K562 (cell line): ENCODE results near the gene FOXO3. TPM values are rescaled to one million over a fixed set of nuclear protein-coding genes. Genes with fewer than 3 reads are reported as not detected.

ENCODE experiments used
- ATAC-seq: fragments of 200-7000 bp; cut with Tn5 transposase; 3 replicates; pipeline ENCODE4 v1.9.1; 2020; ENCODE audit warnings: moderate library complexity
- BruUV-seq: library from RNA; stranded (reverse); fragments of 400-500 nt; replicated peaks from 2 replicates; lab custom pipeline; 2021; lab: Mats Ljungman, UMichigan
- CTCF ChIA-PET: fragments of 300-600 bp; formaldehyde crosslinking; extraction: SDS; loops from one replicate; lab custom pipeline; 2021; ENCODE audit warnings: low intra/inter-chr PET ratio; lab: Yijun Ruan, JAX
- POLR2A ChIA-PET: fragments of 300-600, 350-650 bp; sonication (Branson Sonifier 250); formaldehyde crosslinking; extraction: SDS; loops from one replicate; lab custom pipeline; 2021; ENCODE audit warnings: antibody characterized with exemption, inconsistent platforms; lab: Yijun Ruan, JAX
- DNase-seq, 4 experiments: peaks; one replicate each; pipeline versions ENCODE4 v3.0.0 to v3.0.0-alpha.2; 2011 to 2018; ENCODE audit warnings: low spot score in 3 of 4, mixed read lengths in 3 of 4; ENCODE audit errors: extremely low read depth in 1 of 4
- FAIRE-seq: peaks from 2 replicates; lab custom pipeline; 2011; peaks lifted over from hg19 to GRCh38; lab: Jason Lieb, UNC
- H2AFZ ChIP-seq: 2 replicates; pipeline ENCODE4 v1.6.0; 2011; ENCODE audit warnings: low read depth, low read length, control low read depth, inconsistent platforms
- H3K27ac ChIP-seq: fragments of 200-600 bp; 3 replicates; pipeline ENCODE4 v1.8.0; 2011; ENCODE audit warnings: low read depth, mild to moderate bottlenecking, control low read depth, inconsistent platforms, low read length, moderate library complexity, mixed read lengths; ENCODE audit errors: extremely low read depth
- H3K27me3 ChIP-seq, 2 experiments: fragments of 300-600 bp in 1 of 2; 2 replicates in 1 of 2; 3 replicates in 1 of 2; pipeline versions ENCODE4 v1.6.0 to v1.8.0; 2011; ENCODE audit warnings: inconsistent platforms in 2 of 2, low read length in 2 of 2, mild to moderate bottlenecking in 1 of 2, mixed read lengths in 1 of 2, moderate library complexity in 1 of 2; ENCODE audit not compliant: control insufficient read depth in 2 of 2, insufficient read depth in 2 of 2
- H3K36me3 ChIP-seq: fragments of 300-600 bp; 3 replicates; pipeline ENCODE4 v1.8.0; 2011; ENCODE audit warnings: mild to moderate bottlenecking, low read length, inconsistent platforms; ENCODE audit not compliant: control insufficient read depth, insufficient read depth
- H3K4me1 ChIP-seq, 2 experiments: fragments of 200-600 bp in 1 of 2; replicated peaks in 1 of 2; 2 replicates in 1 of 2; 3 replicates in 1 of 2; pipeline versions ENCODE4 v1.5.1 to v1.8.0; 2011; ENCODE audit warnings: inconsistent platforms in 2 of 2, low read length in 2 of 2, mild to moderate bottlenecking in 1 of 2, mixed read lengths in 1 of 2, moderate library complexity in 1 of 2; ENCODE audit not compliant: control insufficient read depth in 2 of 2, insufficient read depth in 2 of 2
- H3K4me2 ChIP-seq: 2 replicates; pipeline ENCODE4 v1.6.1; 2011; ENCODE audit warnings: low read length, control low read depth, inconsistent platforms, mixed read lengths; ENCODE audit not compliant: insufficient read depth
- H3K4me3 ChIP-seq: fragments of 200-600 bp; sonication (generic), shearing (Covaris generic); 2 replicates; pipeline ENCODE4 v1.5.1; 2016; ENCODE audit warnings: control low read depth, inconsistent platforms
- H3K79me2 ChIP-seq: fragments of 200-600 bp; 3 replicates; pipeline ENCODE4 v1.8.0; 2011; ENCODE audit warnings: low read length, inconsistent platforms; ENCODE audit not compliant: control insufficient read depth, insufficient read depth
- H3K9ac ChIP-seq, 2 experiments: 2 replicates each; pipeline versions ENCODE4 v1.6.0 to v1.6.1; 2011; ENCODE audit warnings: low read depth in 2 of 2, low read length in 2 of 2, control low read depth in 1 of 2, inconsistent platforms in 1 of 2, mild to moderate bottlenecking in 1 of 2, mixed read lengths in 1 of 2; ENCODE audit not compliant: insufficient read depth in 1 of 2
- H3K9me1 ChIP-seq: one replicate; pipeline ENCODE4 v1.6.0; 2011; ENCODE audit warnings: inconsistent platforms, mild to moderate bottlenecking, low read length, moderate library complexity; ENCODE audit not compliant: control insufficient read depth, insufficient read depth
- H3K9me3 ChIP-seq: replicated peaks from 2 replicates; pipeline ENCODE4 v1.5.1; 2011; ENCODE audit warnings: low read depth, low read length, inconsistent platforms; ENCODE audit not compliant: control insufficient read depth, insufficient read depth
- H4K20me1 ChIP-seq: replicated peaks from 2 replicates; pipeline ENCODE4 v1.6.1; 2011; ENCODE audit warnings: low read length, inconsistent platforms, mixed read lengths; ENCODE audit not compliant: control insufficient read depth, insufficient read depth
- CHCHD3 ChIP-seq: fragments of 250-450 bp; sonication (Bioruptor Pico); IDR thresholded peaks from 2 replicates; pipeline ENCODE4 v2.1.2; 2022; ENCODE audit warnings: mild to moderate bottlenecking
- KDM4B ChIP-seq, 2 experiments: fragments of 450-650 bp in 1 of 2; sonication (generic) in 1 of 2; IDR thresholded peaks; 2 replicates each; pipeline ENCODE4 v1.6.1; 2016 to 2017; ENCODE audit warnings: borderline replicate concordance in 2 of 2, antibody characterized with exemption in 1 of 2, low read depth in 1 of 2, mild to moderate bottlenecking in 1 of 2
- NCOA1 ChIP-seq: fragments of 450-650 bp; IDR thresholded peaks from 2 replicates; pipeline ENCODE4 v1.6.1; 2016; ENCODE audit warnings: low read depth
- TAF7 ChIP-seq: fragments of 450-650 bp; IDR thresholded peaks from 2 replicates; pipeline ENCODE4 v1.6.1; 2016; ENCODE audit warnings: missing genetic modification characterization, missing compliant biosample characterization
- TCF7L2 ChIP-seq: fragments of 150-350 bp; IDR thresholded peaks from 2 replicates; pipeline ENCODE4 v1.6.1; 2016; ENCODE audit warnings: low read depth, mild to moderate bottlenecking, low read length, moderate library complexity
- ZZZ3 ChIP-seq: fragments of 450-650 bp; IDR thresholded peaks from 2 replicates; pipeline ENCODE4 v1.6.1; 2016; ENCODE audit warnings: antibody characterized with exemption, mild to moderate bottlenecking, moderate library complexity
- WGBS: fragments of 100-300 bp; shearing (Covaris generic); methylation state at CpG from one replicate; pipeline ENCODE4 v1.1.6; 2016; ENCODE audit warnings: low coverage, mixed read lengths; ENCODE audit not compliant: insufficient coverage; ENCODE audit errors: missing lambda C conversion rate; 5-methylcytosine and 5-hydroxymethylcytosine counted together
- in situ Hi-C: fragments of 300-500 bp; cut with MboI; formaldehyde crosslinking; loops from 4 replicates; pipeline ENCODE4 v1.15.0; 2018; ENCODE audit warnings: inconsistent platforms, mixed read lengths
- intact Hi-C: fragments of 100-400 bp; cut with micrococcal nuclease; formaldehyde crosslinking; loops from 2 replicates; pipeline ENCODE4 v1.14.2; 2022
- polyA plus RNA-seq, 8 experiments: library from polyadenylated mRNA; depleted of rRNA in 4 of 8; stranded (reverse) in 5 of 8; unstranded in 3 of 8; fragments of >200 nt; fragmentation: Nextera tagmentation in 2 of 8; fragmentation: Illumina TruSeq in 1 of 8; extraction: Ambion mirVana in 2 of 8; extraction: Trizol in 1 of 8; gene quantifications; 2 replicates each; pipeline versions ENCODE4 v1.2.1 to v1.2.3, GENCODE V29; 2011 to 2014; ENCODE audit warnings: inconsistent platforms in 1 of 8, missing spikeins in 1 of 8
- total RNA-seq, 7 experiments: library from RNA; depleted of rRNA in 6 of 7; stranded (reverse); fragments of >200 nt in 6 of 7; fragmentation: Illumina TruSeq in 2 of 7; extraction: Trizol in 2 of 7; gene quantifications; 2 replicates each; pipeline versions ENCODE4 v1.2.1 to v1.2.3, GENCODE V29; 2011 to 2021; ENCODE audit warnings: low replicate concordance in 1 of 7
- TF ChIP-seq, protein P1 (sequence below): IDR thresholded peaks from 2 replicates; pipeline ENCODE4 v1.6.1; 2016; ENCODE audit warnings: missing genetic modification characterization, missing compliant biosample characterization
- TF ChIP-seq, protein P2 (sequence below): fragments of 250-450 bp; sonication (Bioruptor Pico); IDR thresholded peaks from 2 replicates; pipeline ENCODE4 v1.8.0; 2021; ENCODE audit warnings: moderate library complexity, mild to moderate bottlenecking, inconsistent platforms
- TF ChIP-seq, protein P3 (sequence below): sonication (generic); formaldehyde crosslinking; IDR thresholded peaks from 2 replicates; pipeline ENCODE4 v1.8.0; 2022; ENCODE audit warnings: mild to moderate bottlenecking, missing genetic modification reagents
- TF ChIP-seq, protein P4 (sequence below), 2 experiments: fragments of 450-650 bp; IDR thresholded peaks; 2 replicates each; pipeline ENCODE4 v1.6.1; 2016; ENCODE audit warnings: mild to moderate bottlenecking in 2 of 2, borderline replicate concordance in 1 of 2, low read depth in 1 of 2, moderate library complexity in 1 of 2

FOXO3 gene
- total and polyA plus RNA-seq, 9 of the 15 experiments (the other 6 are each of a cell fraction or from before 2014, with no cell fraction given): 3.0 to 14.6 (median 6.0) TPM

DNA sequence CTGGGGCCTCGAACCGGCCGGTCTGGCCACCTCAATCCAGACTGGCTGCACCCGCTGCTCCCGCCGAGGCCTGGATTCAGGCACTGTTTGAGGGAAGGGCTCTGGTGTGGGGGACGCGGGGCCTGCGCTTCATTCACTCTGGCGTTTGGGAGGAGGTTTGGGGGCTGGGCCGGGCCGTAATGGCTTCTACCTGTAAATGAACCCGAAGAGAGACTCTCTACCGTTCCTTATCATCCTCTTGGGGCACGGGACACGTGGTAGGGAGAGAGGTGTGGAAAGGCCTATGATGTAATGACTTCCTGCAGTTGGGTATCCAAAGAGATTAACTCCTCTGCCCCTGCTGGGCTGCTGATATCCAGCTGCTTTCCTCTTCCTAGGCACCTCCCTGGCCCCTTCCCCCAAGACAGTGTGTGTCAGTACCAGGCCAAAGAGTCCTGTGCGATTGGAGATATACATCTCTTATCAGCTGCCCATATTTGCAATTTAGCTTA, 1.8 kb downstream of the FOXO3 start:
- CTCF ChIA-PET: no interaction called here
- Histone ChIP-seq H2AFZ (peak overlapping the region; percentile 36; the same call in 1 of the 2 replicates), H4K20me1 (peaks cover 22% of the 10 kb centered on the region), H3K9ac (peak overlapping the region; percentile 34 to 49; a peak in 3 of 4 replicates), H3K4me2 (peak overlapping the region; percentile 67), H3K4me1 (peaks cover 35 to 38% of the 10 kb centered on the region in 2 experiments), H3K9me1 (no peaks in the 10 kb centered on the region), H3K4me3 (peak overlapping the region; percentile 6; the same call in 1 of the 2 replicates), H3K9me3 (no peaks in the 10 kb centered on the region), H3K27ac (peak overlapping the region; percentile 33; the same call in 2 of the 3 replicates), H3K36me3 (peaks cover 10% of the 10 kb centered on the region; the same call in 2 of the 3 replicates), H3K27me3 (no peaks in the 10 kb centered on the region), H3K79me2 (peaks cover 40% of the 10 kb centered on the region)
- peak; percentile 14 for ATAC-seq
- in situ Hi-C loops: no loop called here
- WGBS: 9% methylated on average over 12 of the region's 17 CpGs
- intact Hi-C loops: loop anchor here (2.0 to 5.0 kb wide), 3 partner anchors 36 to 220 kb away; no protein-coding TSS in a partner anchor
- DNase-seq: peak; percentile 33 to 89 (median 52)
- POLR2A ChIA-PET: interaction anchor here (0.5 to 0.6 kb wide), 4 partner anchors 13 to 284 kb away, joined by 3 to 4 read pairs (median 3); no protein-coding TSS in a partner anchor
- no TSS peak for BruUV-seq
- FAIRE-seq: peak; percentile 79
- TF ChIP-seq NCOA1 (peak; percentile 48; the same call in 1 of the 2 replicates), CHCHD3 (CRISPR knock-in tag) (no peak), TAF7 (tag) (no peak), ZZZ3 (no peak), KDM4B (IDR thresholded peaks at IDR 0.05; ENCODE audit: borderline replicate concordance in 2 of 2, low read depth in 1 of 2) (no peak), TCF7L2 (no peak)
- TF ChIP-seq, protein P1, sequence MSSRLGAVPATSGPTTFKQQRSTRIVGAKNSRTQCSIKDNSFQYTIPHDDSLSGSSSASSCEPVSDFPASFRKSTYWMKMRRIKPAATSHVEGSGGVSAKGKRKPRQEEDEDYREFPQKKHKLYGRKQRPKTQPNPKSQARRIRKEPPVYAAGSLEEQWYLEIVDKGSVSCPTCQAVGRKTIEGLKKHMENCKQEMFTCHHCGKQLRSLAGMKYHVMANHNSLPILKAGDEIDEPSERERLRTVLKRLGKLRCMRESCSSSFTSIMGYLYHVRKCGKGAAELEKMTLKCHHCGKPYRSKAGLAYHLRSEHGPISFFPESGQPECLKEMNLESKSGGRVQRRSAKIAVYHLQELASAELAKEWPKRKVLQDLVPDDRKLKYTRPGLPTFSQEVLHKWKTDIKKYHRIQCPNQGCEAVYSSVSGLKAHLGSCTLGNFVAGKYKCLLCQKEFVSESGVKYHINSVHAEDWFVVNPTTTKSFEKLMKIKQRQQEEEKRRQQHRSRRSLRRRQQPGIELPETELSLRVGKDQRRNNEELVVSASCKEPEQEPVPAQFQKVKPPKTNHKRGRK: no peak
- TF ChIP-seq, protein P2, sequence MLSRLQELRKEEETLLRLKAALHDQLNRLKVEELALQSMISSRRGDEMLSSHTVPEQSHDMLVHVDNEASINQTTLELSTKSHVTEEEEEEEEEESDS (CRISPR knock-in tag): no peak
- TF ChIP-seq, protein P3, sequence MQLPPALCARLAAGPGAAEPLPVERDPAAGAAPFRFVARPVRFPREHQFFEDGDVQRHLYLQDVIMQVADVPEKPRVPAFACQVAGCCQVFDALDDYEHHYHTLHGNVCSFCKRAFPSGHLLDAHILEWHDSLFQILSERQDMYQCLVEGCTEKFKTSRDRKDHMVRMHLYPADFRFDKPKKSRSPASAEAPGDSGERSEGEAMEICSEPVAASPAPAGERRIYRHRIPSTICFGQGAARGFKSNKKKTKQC: no peak
- TF ChIP-seq, protein P4, sequence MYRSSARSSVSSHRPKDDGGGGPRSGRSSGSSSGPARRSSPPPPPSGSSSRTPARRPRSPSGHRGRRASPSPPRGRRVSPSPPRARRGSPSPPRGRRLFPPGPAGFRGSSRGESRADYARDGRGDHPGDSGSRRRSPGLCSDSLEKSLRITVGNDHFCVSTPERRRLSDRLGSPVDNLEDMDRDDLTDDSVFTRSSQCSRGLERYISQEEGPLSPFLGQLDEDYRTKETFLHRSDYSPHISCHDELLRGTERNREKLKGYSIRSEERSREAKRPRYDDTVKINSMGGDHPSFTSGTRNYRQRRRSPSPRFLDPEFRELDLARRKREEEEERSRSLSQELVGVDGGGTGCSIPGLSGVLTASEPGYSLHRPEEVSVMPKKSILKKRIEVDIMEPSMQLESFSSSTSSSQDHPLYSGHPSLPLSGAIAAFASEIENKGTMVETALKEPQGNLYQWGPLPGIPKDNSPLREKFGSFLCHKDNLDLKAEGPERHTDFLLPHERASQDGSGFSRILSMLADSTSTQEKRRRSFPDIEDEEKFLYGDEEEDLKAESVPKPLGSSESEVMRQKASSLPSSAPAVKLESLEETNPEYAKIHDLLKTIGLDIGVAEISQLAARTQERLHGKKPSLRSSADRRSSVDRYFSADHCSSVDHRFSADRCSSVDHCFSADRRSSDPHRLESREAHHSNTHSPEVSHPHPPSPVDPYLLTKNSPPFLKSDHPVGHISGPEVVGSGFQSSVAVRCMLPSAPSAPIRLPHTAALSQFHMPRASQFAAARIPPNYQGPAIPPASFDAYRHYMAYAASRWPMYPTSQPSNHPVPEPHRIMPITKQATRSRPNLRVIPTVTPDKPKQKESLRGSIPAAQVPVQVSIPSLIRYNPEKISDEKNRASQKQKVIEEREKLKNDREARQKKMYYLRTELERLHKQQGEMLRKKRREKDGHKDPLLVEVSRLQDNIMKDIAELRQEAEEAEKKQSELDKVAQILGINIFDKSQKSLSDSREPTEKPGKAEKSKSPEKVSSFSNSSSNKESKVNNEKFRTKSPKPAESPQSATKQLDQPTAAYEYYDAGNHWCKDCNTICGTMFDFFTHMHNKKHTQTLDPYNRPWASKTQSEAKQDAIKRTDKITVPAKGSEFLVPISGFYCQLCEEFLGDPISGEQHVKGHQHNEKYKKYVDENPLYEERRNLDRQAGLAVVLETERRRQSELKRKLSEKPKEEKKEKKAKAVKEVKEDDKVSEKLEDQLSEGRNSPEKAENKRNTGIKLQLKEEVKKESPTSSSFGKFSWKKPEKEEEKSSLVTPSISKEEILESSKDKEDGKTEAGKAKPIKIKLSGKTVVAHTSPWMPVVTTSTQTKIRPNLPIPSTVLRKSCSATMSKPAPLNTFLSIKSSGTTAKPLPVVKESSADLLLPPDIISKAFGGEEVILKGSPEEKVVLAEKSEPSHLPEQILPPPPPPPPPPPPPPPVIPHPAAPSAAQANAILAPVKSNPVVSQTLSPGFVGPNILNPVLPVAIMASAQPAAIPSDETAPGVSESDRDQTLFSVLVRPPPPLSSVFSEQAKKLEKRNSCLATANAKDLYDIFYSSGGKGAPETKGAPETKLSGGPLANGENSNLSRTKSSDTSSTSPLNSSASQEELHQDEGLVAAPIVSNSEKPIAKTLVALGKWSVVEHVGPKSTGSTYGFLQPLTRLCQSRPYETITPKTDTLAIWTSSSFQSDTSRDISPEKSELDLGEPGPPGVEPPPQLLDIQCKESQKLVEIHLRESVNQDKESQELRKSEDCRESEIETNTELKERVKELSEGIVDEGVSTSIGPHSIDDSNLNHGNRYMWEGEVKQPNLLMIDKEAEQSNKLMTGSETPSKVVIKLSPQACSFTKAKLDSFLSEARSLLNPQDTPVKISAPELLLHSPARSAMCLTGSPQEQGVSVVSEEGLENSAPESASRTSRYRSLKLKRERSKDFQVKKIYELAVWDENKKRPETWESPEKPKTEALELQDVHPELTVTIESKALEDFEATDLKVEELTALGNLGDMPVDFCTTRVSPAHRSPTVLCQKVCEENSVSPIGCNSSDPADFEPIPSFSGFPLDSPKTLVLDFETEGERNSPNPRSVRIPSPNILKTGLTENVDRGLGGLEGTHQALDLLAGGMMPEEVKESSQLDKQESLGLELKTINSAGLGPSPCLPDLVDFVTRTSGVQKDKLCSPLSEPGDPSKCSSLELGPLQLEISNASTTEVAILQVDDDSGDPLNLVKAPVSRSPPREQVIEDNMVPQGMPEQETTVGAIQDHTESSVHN (IDR thresholded peaks at IDR 0.05; ENCODE audit: borderline replicate concordance in 1 of 2, low read depth in 1 of 2): peak in 1 of 2 experiments; percentile 68; a peak in 1 of 4 replicates
